Activated naive CD4-positive, alpha-beta T cell treated with anti-CD3 and anti-CD28 coated beads, Interleukin-2, amount 50 U/mL, for 72 hours (primary cell): ENCODE results near the gene YIPF7. TPM values are rescaled to one million over a fixed set of nuclear protein-coding genes. Genes with fewer than 3 reads are reported as not detected.

Source experiments
- ATAC-seq, 2 donors: fragments of 150-1000 bp; cut with Tn5 transposase; 2 replicates each; pipeline ENCODE4 v1.10.0; 2021; ENCODE audit warnings: mild to moderate bottlenecking in 2 of 2, moderate library complexity in 2 of 2
- DNase-seq, 2 donors: peaks; one replicate each; pipeline ENCODE4 v3.0.0; 2021 to 2022; ENCODE audit warnings: low spot score in 2 of 2
- H3K27ac Mint-ChIP-seq, 2 donors: one replicate each; pipeline ENCODE4 v1.8.0; 2022; ENCODE audit warnings: mild to moderate bottlenecking in 2 of 2, mixed read lengths in 2 of 2
- H3K36me3 Mint-ChIP-seq, 2 donors: one replicate each; pipeline ENCODE4 v1.8.0; 2022; ENCODE audit warnings: mixed read lengths in 2 of 2
- H3K9me3 Mint-ChIP-seq, 2 donors: one replicate each; pipeline ENCODE4 v1.8.0; 2022; ENCODE audit warnings: mixed read lengths in 2 of 2
- total RNA-seq, 2 donors: library from RNA; stranded (reverse); gene quantifications; one replicate each; pipeline ENCODE4 v1.2.3, GENCODE V29; 2022

The YIPF7 gene
- total RNA-seq, result under 1 TPM in 1 of 2 donors, not detected in 1; 0.61 TPM

DNA sequence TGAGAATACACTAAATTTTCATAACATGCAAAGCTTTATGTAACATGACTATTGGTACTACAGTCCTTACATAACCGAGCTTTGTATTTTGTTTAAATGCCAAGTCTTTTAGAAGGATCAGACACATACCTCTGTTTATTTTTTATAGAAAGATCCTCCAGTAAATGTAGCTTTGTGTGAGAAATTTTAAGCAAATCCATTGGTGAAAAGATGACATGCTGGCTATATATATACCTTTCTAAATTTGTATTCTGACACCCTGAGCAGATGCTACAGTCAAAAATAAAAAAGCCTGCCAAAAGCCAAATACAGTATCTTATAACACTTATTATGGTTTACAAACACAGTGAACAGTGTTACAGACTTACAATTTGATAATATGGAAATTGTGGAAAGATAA lies at the start of gene YIPF7:
YIPF7 (minus strand) TSS at position 201 of the 400 bp plus-strand sequence. CDS start 1,525 bp downstream, outside the sequence.
- DNase-seq, result no peak
- no peaks in the 10 kb centered on the region for H3K9me3 Mint-ChIP-seq
- no peak for ATAC-seq
- peak within 1 kb of the TSS in 1 of 2 donors; percentile 31 for H3K27ac Mint-ChIP-seq
- no peaks in the 10 kb centered on the region for H3K36me3 Mint-ChIP-seq

DNA sequence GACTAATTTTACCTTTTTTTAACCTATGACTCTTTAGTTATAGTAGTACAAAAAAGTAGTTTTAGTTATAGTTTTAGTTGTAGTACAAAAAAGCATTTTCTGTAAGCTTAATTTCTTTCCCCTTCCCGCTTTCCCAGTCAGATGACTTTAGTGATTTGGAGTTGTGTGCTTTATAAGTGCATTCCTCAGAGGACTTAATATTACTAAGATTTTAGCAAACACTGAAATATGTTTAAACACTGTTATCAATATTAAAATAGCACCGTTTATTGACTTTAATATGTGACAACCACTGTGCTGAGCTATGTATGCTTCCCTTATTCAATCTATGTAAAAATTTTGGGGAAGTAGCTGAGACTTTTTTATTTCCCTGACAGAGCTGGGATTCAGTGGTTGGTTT lies 49.6 kb upstream of the YIPF7 start:
- Mint-ChIP-seq H3K36me3 (peaks cover 5 to 28% of the 10 kb centered on the region in 2 donors), H3K9me3 (no peaks in the 10 kb centered on the region), H3K27ac (peak overlapping the region in 1 of 2 donors; percentile 3)
- DNase-seq, result no peak
- no peak for ATAC-seq

DNA sequence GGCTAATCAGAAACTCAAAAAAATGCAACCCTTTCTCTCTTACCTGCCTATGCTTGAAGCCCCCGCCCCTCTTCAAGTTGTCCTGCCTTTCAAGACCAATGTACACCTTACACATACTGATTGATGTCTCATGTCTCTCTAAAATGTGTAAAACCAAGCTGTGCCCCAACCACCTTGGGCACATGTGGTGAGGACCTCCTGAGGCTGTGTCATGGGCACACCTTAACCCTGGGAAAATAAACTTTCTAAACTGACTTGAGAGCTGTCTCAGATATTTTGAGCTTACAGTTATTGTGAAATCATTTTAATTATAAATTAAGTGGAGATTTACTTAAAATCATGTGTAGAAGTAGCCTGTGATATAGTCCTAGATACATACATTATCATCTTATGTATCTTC lies 49.0 kb upstream of the YIPF7 start:
- Mint-ChIP-seq H3K36me3 (peaks cover 6 to 31% of the 10 kb centered on the region in 2 donors), H3K27ac (no peak overlapping the region), H3K9me3 (no peaks in the 10 kb centered on the region)
- DNase-seq, result no peak
- no peak for ATAC-seq

DNA sequence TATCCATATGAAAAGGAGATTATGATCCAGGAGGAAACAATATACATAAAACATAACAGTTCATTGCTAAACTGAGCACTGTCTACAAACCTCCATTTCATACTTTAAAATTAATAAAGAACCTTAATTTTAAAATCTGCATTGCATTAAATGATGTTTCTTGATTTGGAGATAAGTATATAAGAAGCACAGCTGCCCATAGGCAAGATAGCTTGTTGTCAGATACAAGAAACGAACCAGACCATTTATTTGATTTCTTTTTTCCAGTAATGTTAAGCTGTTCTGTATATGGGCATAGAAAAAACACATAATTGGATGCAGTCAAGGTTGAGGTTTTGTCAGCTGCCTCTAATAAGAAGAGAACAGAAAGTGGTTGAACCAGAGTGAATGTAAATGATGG lies 33.2 kb upstream of the YIPF7 start:
- no peak for DNase-seq
- H3K36me3 Mint-ChIP-seq, result peaks cover 13 to 23% of the 10 kb centered on the region in 2 donors
- no peak for ATAC-seq
- H3K27ac Mint-ChIP-seq, result peak overlapping the region in 1 of 2 donors; percentile 25
- no peaks in the 10 kb centered on the region for H3K9me3 Mint-ChIP-seq

DNA sequence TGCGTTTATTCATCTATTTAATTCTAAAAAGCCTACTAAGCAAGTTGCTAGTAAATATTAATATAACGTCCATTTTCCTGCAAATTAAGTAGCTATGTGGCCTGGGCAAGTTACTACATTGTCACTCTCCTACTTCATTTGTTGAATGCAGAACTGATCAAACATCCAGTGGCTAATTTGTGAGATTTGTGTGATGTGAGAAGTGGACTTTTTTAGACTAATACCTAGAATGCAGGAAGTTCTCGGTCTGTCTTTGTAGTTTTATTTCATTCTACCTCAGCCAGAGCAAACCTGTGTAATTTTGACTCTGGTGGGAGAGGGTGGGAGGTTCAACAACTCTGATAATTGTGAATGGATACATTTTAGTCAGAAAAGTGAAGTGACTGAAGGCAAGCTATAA lies 27.6 kb upstream of the YIPF7 start:
- ATAC-seq (peak; percentile 2 to 50), DNase-seq (peak in 1 of 2 donors; percentile 10)
- H3K9me3 Mint-ChIP-seq, result no peaks in the 10 kb centered on the region
- peak overlapping the region; percentile 95 to 98 for H3K27ac Mint-ChIP-seq
- peaks cover 3 to 15% of the 10 kb centered on the region in 2 donors for H3K36me3 Mint-ChIP-seq

DNA sequence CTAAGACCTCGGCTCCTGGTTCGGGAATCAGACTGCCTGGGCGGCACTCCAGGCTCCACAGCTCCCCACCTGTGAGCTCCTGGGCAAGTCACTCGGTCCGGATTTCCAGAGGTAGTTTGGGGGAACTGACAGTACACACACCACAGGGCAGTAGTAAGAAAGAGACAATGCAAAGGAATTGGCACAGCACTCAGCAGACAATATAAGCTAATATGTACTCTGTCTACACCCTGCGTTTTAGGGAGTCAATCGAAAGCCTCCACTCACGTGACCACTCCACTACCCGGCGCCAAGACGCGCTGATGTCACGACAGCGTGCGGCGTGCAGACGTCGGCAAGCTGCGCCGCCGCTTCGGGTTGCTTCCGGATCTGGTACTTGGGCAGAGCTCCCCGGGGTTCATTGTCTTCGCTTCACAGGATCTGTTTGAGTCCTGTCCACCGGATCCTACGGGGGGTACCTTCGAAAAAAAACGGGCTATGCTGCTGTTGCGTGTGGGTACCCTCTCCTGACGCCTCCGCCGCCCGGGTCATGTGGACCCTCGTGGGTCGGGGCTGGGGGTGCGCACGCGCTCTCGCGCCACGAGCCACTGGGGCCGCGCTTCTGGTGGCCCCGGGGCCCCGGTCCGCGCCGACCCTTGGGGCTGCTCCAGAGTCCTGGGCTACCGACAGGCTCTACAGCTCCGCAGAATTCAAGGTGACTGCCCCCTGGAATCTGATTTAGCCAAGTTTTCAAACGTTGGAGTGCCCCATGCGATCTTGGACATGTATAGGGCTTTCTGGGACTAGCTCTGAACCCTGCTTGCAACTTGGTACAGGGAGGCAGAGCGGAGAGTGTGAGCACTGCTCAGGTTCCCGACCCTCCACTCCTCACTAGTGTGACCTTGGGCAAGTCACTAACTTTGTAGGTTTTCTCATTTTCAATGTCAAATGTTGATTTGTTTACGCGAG lies 26.9 kb upstream of the YIPF7 start, which contains the start of gene GUF1:
GUF1 (plus strand) TSS at position 327 of the 948 bp plus-strand sequence; CDS start at position 530, 203 bp downstream.
- H3K36me3 Mint-ChIP-seq, result peaks cover 0 to 13% of the 10 kb centered on the region in 2 donors
- no peaks in the 10 kb centered on the region for H3K9me3 Mint-ChIP-seq
- peak; percentile 82 to 90 for DNase-seq
- ATAC-seq, result peak; percentile 93 to 97
- peak within 1 kb of the TSS; percentile 95 to 98 for H3K27ac Mint-ChIP-seq

DNA sequence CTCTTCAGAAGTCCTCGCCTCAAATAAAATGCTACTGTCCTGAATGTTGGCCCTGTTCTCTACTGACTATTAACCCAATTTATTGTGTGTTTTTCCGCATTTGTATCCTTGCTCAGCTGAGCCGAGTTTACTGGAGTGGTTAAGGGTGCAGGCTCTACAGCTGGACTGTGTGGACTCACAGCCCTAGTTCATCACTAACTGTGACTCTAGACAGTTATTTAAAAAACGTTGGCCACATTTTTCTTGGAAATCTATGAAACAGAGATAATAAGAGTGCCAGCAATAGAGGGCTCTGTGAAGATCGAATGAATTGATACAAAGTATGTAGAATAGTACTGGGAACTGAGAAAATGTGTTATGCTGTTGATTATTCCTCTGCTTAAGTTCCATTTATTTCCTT lies 23.9 kb upstream of the YIPF7 start:
- ATAC-seq, result no peak

DNA sequence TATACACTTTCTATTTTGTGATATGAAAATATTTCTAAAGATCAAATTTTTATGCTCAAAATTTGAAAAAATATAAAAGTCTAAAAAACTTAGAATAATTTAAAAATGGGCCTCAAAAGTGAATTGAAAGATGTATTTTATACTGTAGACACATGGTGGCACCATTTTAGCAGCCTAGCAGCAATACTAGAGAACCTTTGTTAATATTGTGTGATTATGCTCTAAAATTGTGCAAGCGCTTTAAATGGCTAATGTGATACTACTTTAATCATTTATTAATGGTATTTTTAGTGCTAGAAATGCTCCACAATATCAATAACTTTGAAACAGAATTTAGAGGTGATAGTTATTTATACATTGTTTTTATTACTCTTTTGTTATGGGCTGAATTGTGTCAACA lies 23.0 kb upstream of the YIPF7 start:
- Mint-ChIP-seq H3K36me3 (peaks cover 0 to 13% of the 10 kb centered on the region in 2 donors), H3K27ac (no peak overlapping the region), H3K9me3 (no peaks in the 10 kb centered on the region)
- ATAC-seq (no peak), DNase-seq (no peak)

More for the DNA sequence above, 23.9 kb upstream of the YIPF7 start:
- Mint-ChIP-seq H3K9me3 (no peaks in the 10 kb centered on the region), H3K27ac (no peak overlapping the region), H3K36me3 (peaks cover 0 to 13% of the 10 kb centered on the region in 2 donors)
- DNase-seq, result no peak

DNA sequence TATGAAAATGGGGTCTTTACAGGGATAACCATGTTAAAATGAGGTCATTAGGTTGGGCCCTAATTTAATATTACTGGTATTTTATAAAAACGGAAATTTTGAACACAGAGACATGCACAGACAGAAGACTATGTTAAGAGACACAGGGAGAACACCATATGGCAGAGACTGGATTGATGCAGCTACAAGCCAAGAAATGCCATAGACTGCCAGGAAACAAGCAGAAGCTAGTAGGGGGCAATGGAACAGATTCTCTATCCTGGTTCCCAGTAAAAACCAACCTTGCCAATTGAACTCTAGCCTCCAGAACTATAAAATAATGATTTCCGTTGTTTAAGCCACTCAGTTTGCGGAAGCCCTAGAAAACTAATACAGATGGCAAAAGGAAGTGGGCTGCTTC lies 20.2 kb upstream of the YIPF7 start:
- H3K27ac Mint-ChIP-seq, result no peak overlapping the region
- no peaks in the 10 kb centered on the region for H3K36me3 Mint-ChIP-seq
- H3K9me3 Mint-ChIP-seq, result no peaks in the 10 kb centered on the region
- ATAC-seq (no peak), DNase-seq (no peak)

DNA sequence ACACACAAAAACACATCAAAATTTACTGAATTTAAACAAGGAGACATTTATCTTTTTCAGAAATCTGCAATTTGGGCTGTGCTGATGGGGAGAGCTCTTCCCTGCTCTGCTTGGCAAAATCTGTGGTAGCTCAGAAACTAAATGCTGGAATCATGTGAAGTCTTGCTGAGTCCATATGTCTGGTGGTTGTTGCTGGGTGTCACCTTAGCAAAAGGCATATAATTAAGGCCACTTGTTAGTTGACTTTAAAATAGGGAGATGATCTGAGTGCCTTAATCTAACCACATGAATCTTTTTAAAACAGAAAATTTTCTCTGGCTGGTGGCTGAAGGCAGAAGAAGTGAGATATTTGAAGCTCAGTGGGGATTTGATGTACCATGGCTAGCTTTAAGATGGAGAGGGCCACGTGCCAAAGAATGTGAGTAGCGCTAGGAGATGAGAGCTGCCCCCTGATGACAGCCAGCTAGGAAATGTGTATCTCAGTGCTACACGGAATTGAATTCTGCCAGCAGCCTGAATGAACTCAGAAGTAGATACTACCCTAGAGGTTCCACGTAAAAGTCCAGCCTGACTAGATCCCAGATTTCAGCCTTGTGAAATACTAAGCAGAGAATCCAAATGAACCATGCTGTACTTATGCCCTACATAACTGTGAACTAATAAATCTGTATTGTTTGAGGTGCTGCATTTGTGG lies 19.2 kb upstream of the YIPF7 start:
- DNase-seq, result no peak
- H3K9me3 Mint-ChIP-seq, result no peaks in the 10 kb centered on the region
- H3K27ac Mint-ChIP-seq, result no peak overlapping the region
- ATAC-seq, result no peak
- no peaks in the 10 kb centered on the region for H3K36me3 Mint-ChIP-seq

DNA sequence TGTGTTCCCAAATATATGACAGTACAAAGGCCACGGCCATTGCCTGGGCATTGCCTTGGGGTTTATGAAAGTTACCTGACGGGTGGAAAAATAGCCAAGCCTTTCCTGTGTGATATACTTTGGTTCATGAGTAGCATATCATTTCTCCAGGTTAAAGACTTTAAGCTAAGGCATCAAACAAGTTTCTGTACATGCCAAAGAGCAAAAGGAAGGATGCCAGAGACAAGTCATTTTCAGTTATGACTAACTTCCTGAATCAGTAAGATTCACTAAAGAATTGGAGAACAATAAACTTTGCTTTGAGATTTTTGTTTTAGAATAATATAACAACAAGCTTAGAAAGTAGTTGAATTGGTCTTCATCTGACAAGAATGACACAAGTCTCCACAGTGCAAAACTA lies 17.1 kb upstream of the YIPF7 start:
- H3K9me3 Mint-ChIP-seq, result no peaks in the 10 kb centered on the region
- ATAC-seq, result peak in 1 of 2 donors; percentile 71
- H3K36me3 Mint-ChIP-seq, result no peaks in the 10 kb centered on the region

DNA sequence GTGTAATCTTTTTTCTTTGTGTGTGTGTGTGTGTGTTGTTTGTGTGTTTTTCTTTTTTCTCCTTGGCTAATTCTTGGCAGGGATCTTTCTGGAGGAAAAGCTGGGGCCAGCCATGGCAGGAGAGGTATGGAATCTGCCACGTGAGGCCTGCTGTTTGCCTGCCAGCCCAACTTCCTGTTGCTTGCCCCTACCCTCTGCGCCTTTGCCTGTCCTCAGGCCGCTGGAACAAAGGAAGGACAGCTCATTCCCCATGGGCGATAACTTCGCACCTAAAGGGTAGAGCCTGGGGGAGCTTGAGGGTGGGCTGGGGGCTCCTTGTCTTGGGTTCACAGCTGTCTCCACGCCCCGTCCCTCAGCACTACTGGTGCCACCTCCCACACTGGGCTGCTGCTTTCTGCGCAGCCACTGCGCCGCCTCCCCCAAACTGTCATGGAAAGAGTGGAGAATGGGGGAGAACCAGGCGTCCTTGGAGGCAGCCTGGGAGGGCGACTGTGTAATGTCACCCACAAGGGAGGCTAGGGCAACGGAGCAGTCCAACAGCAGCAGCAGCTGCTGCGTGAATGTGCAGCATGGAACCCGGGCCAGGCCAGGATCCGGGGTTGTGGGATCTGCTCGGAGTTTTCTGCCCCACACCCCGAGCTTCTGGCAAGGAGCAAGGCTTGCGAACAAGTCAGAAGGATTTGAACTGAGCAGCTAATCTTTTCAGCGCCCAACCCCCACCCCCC lies 12.3 kb upstream of the YIPF7 start:
- no peaks in the 10 kb centered on the region for H3K36me3 Mint-ChIP-seq
- H3K27ac Mint-ChIP-seq, result no peak overlapping the region
- ATAC-seq (no peak), DNase-seq (no peak)
- no peaks in the 10 kb centered on the region for H3K9me3 Mint-ChIP-seq

More for the DNA sequence above, 17.1 kb upstream of the YIPF7 start:
- no peak overlapping the region for H3K27ac Mint-ChIP-seq
- DNase-seq, result no peak

DNA sequence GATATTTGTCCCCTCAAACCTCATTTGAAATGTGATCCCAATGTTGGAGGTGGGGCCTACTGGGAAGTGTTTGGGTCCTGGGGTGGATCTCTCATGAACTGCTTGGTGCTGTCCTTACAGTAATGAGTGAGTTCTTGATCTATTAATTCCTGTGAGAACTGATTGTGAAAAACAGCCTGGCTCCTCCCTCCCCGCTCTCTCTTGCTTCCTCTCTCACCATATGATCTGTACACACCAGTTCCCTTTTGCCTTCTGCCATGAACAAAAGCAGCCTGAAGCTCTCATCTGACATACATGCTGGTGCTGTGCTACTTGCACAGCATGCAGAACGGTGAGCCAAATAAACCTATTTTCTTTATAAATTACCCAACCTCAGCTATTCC lies 11.2 kb upstream of the YIPF7 start:
- DNase-seq (no peak), ATAC-seq (no peak)
- Mint-ChIP-seq H3K27ac (no peak overlapping the region), H3K36me3 (no peaks in the 10 kb centered on the region), H3K9me3 (no peaks in the 10 kb centered on the region)

DNA sequence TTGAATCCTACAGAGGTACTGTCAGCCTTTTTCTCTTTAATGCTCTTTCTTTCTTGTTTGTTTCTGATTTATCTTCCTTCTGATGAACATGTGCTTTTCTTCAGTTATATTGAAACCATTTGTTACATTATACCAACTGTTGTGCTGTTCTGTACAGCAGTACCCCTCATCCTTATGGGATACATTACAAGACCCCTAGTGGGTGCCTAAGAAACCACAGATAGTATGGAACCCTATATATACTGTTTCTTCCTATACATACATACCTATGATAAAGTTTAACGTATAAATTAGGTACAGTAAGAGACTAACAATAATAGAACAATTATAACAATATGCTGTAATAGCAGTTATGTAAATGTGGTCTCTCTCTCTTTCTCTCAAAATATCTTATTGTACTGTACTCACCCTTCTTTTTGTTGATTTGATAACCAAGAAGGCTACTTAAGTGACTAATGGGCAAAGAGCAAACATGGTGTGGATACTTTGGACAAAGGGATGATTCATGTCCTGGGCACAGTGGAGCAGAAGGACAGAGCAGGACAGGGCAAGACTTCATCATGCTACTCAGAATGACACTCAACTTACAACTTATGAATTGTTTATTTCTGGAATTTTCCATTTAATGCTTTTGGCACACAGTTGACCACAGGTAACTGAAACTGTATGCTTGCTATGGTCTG lies 10.7 kb upstream of the YIPF7 start:
- DNase-seq, result no peak
- ATAC-seq, result no peak
- Mint-ChIP-seq H3K36me3 (no peaks in the 10 kb centered on the region), H3K27ac (no peak overlapping the region), H3K9me3 (no peaks in the 10 kb centered on the region)

DNA sequence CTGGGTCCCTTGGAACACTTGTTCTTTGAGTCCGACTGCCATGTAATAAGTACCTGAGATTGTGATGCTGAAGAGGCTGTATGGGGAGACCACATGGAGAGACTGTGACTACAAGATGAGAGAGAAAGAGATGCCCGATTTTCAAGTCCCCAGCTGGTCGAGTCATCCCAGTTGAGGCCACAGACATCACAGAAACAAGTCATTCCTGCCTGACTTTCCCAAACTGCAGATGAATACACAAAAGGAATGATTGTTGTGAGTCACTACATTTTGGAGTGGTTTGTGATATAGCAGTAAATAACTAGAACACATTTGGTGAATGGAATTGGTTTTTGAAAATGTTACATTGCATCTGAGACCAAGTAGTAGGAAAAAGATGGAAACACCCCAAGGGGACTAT lies 9.0 kb upstream of the YIPF7 start:
- Mint-ChIP-seq H3K9me3 (no peaks in the 10 kb centered on the region), H3K36me3 (no peaks in the 10 kb centered on the region), H3K27ac (no peak overlapping the region)
- DNase-seq (no peak), ATAC-seq (no peak)

DNA sequence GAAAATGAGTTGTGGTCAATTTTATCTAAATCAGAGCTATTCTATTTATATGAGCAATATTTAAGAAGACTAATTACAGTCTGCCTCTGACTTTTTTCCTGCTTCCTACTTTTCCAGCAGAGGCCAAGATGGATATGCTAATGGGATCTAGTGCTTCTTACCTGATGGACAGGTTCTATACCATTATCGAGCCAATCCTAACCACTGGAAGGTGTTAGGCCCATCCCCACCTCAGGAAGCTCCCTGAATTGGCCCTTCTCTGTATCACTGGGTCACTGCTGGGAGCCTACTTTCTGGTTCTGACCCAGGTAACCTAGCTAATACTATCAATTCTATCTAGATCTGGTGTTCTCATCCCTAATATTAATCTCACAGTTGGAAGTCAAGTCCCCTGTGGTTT lies 577 bp upstream of the YIPF7 start:
- DNase-seq (no peak), ATAC-seq (no peak)
- Mint-ChIP-seq H3K27ac (no peak overlapping the region), H3K36me3 (no peaks in the 10 kb centered on the region), H3K9me3 (no peaks in the 10 kb centered on the region)
